Peyer's patch (tissue), 4 donors: ENCODE results near the gene QTRT2.

ENCODE experiments used
- CTCF ChIP-seq, 6 experiments: fragments of 450-650 bp in 4 of 6; fragments of 200-600 bp in 2 of 6; sonication (generic) in 1 of 6; IDR thresholded peaks; one replicate each; pipeline ENCODE4 v1.5.1; 2017 to 2019; ENCODE audit warnings: antibody characterized with exemption in 6 of 6, mild to moderate bottlenecking in 3 of 6, moderate library complexity in 1 of 6
- POLR2A ChIP-seq, 2 donors: fragments of 450-650 bp; IDR thresholded peaks; one replicate each; pipeline ENCODE4 v1.5.1; 2017; ENCODE audit warnings: antibody characterized with exemption in 2 of 2, mild to moderate bottlenecking in 2 of 2, moderate library complexity in 2 of 2

- TF ChIP-seq POLR2A (IDR thresholded peaks at IDR 0.05) (no peak), CTCF (IDR thresholded peaks at IDR 0.05) (no peak)
These were observed 2.1 kb downstream of the QTRT2 start for GRCh38 chr3:114058646-114059045.
